GM19238 (cell line): ENCODE measurements around the gene AVP.

Experiments used
- DNase-seq: peaks from one replicate; pipeline ENCODE4 v3.0.0; 2011; ENCODE audit warnings: low spot score; ENCODE audit not compliant: insufficient read length

The AVP gene

DNA sequence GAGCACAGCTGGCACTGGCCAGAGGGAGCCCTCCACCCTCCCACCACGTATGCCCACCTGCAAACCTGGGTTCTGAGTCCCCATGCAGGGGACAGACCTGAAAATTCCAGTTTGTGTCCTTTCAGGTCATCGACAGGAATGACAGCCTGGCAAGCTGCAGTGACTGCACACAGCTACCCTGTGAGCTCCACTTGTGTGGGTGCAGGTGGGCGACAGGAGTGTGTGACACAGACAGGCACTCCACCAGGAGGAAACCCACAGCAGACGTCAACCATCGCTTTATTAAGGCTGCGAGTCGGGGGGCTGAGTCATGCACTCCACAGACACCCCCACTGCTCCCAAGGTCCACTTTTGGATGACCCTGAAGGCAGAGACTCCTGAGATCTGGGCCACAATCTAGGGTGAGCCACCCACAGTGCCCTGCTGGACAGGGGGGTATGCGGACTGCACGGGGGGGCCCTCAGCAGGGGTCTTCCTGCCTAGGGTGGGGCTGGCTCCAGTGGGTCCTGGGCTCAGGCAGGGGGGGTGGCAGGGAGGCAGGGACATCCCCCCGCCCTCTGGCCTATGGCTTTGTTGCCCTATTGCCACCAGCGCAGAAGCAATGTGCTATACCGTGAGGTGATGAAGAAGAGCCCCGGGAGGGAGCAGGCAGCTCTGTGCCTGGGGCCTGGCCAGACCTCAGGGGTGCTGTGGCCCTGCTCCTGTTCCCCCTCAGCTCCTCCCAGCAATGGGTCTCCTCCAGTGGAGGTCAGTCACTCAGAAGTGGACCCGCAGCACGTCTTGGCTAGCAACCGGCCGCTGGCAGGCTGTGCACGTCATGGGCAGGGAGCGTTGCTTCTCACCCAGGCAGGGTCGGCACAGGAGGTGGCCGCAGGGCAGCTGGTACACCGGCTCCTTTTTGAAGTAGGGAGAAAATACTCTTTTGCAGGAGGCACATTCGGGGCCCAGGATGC is 25.1 kb upstream of the AVP start:
- no peak for DNase-seq

GRCh38 chr20:3107464-3108025 is 23.0 kb upstream of the AVP start:
- DNase-seq, result no peak

DNA sequence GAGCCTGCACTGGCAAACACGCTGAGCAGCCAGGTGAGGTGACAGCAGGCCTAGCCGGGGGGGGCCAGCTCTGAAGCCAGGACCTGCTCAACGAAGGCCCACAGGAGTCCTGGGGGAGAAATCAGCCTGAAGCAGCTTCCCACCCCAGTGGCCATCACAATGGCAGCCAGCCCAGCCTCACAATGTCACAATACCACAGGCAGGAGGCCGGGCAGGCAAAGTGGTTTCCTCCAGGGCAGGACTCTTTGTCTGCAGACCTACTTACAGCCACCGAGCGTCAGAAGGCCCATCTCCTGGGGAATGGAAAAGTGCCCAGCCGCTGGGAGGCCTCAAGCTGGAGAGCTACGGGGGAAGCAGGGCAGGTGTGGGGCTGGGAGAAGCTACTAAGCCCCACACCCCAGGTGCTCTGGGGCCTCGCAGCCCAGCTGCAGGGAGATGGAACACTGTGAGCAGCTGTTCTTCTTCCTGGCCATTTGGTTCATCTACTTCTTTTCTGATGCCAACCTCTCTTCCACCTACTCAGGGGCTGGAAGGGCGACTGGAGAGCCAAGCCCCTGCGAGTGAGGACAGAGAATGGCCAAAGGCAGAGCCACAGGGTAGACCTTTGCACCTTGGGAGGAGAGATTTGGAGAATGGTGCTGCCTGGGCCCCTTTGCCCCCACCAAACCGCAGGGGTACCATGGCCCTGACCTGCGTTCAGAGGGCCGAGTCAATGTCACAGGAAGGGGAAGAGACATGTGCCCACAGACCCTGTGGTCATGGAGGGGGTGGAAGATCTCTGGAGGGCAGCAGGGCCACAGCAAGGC is 22.3 kb upstream of the AVP start:
- DNase-seq, result no peak

- DNase-seq, result no peak
Measured at GRCh38 chr20:3106185-3106584, 21.7 kb upstream of the AVP start.

GRCh38 chr20:3105256-3106137 is 21.0 kb upstream of the AVP start:
- no peak for DNase-seq

GRCh38 chr20:3103369-3104032 is 19.0 kb upstream of the AVP start:
- DNase-seq, result no peak

GRCh38 chr20:3102575-3103368 is 18.2 kb upstream of the AVP start:
- DNase-seq, result no peak

GRCh38 chr20:3101737-3102574 is 17.4 kb upstream of the AVP start:
- no peak for DNase-seq

DNA sequence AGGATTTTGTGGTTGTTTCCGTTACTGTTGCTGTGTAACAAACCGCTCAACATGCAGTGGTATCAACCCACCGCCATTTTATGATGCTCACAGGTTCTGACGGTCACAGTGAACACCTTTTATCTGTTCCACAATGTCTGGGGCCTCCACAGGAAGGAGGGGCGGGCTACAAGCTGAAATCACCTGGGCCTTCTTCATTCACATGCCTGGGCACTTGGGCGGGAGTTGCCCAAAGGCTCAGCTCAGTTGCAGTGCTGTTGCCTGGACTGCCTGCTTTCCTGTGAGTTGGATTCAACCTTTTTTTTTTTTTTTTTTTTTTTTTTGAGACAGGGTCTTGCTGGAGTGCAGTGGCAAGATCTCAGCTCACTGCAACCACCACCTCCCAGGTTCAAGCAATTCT is 16.7 kb upstream of the AVP start:
- DNase-seq, result no peak

GRCh38 chr20:3100480-3100879 is 16.0 kb upstream of the AVP start:
- DNase-seq, result no peak

DNA sequence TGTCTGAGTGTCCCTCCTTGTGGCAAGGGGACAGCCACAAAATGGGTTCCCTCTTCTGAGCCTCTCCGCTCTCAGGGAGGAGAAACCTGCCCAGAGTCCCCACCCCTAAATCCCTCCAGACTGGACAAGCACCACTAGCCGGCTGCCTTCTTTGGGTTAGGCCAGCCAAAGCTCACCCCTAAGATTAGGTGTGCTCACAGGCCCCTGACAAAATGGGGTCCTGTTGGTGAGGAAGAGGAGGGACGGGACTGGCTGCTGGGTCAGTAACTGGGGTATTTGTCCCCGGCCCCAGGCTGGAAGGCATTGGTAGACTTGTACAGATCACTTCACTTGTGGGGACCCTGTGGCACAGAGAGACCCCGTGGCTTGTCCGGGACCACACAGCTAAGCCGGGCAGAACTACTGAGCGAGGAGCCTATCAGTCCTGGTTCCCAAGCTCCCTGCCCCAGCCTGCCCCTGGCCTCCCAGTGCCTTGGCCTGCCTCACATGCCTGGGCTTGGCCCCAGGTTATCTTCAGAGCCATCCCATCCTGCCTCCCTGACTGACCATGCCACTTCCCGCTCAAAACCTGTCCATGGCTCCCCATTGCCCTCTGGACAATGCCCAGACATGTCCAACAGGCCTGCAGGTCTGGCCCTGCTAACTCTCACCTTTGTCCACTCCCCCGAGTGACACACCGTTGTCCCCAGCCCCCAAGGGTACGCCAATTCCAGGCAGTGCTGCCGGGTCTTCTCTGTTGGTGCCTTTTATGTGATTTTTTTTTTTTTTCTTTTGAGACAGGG is 10.5 kb upstream of the AVP start:
- DNase-seq, result no peak

DNA sequence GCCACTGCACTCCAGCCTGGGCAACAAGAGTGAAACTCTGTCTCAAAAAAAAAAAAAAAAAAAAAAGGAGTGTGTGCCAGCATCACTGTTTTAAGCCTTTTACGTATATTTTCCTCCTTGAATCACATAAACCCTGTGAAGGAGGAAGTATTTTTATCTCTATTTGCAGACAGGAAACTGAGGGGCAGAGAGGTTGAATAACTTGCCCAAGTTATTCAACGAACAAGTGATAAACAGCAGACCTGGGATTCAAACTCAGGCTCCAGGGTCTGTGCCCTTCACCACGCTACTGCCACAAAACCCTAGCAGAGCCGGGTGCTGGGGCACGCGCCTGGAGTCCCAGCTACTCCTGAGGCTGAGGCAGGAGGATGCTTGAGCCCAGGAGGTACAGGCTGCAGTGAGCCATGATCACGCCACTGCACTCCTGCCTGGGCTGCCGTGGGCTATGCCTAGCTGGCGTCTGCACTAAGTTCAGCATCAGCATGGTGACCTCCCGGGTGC is 9.4 kb upstream of the AVP start:
- DNase-seq, result no peak

- no peak for DNase-seq
Measured at GRCh38 chr20:3092611-3093379, 8.3 kb upstream of the AVP start.

DNA sequence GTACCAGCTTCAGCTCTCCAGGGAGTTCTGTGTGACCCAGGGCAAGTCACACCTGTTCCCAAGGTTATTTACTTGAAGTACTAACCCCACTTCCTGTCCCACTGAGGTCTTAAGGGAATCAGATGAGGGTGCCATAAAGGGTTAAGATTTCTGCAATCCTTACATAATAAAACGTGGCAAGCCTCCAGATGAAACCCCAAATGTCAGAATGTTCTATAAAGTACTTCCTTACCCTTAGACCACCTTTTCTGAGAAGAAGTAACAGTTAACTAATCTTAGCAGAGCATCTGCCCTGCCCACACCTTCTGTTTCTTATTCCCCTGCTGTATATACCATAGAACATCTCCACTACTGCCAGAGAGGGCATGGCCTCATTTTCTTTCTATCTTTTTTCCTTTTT is 6.0 kb upstream of the AVP start:
- no peak for DNase-seq

- DNase-seq, result no peak
Measured at GRCh38 chr20:3088031-3088430, 3.5 kb upstream of the AVP start.

DNA sequence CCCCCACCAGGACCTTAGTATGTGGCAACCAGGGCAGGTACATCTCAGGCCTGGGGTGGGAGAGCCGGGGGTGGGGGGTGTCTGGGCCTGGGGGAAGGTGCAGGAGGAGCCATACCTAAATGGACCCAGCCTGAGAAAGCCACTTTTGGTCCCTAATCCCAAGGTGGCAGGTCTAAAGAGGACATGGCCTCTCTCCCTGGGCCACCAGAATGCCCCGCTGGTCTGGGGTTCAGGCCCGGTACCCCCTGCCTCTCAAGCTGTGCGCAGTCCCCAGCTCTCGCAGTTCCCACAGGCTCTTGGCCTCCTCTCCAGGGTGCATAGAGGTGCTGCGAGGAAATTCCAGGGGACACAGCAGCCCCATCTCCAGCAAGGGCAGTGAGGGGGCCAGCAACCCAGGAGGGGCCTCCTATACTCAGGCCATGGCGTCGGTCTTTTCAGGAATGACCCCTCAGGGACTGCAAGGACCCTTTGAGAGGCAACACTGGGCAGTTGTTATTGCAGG is 1.1 kb upstream of the AVP start:
- DNase-seq, result no peak

DNA sequence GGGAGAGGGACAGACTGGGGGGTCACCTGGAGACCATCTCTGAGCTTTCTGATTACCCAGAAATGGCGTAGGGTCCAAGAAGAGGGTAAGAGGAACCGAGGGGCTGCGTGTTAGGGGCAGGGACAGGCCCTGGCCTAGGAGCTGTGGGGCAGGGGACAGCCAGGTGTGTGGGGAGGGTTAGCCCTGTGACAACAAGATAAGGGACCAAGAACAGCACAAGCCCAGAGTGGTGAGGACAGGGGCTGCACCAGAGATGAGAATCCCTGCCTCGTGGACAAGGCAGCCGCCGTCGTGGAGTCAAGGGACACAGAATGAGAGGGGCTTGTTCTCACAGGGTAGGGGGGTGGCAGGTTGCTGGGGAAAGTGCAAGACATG is 449 bp upstream of the AVP start:
- DNase-seq, result no peak
